Keratinocyte (primary cell): ENCODE data around the gene CWF19L1. TPM values are rescaled to one million over a fixed set of nuclear protein-coding genes. Genes with fewer than 3 reads are reported as not detected.

Experiments
- DNase-seq: peaks from one replicate; pipeline ENCODE4 v3.0.0-alpha.2; 2011; ENCODE audit warnings: low read depth, missing footprints, low spot score
- FAIRE-seq: peaks from 2 replicates; lab custom pipeline; 2011; peaks lifted over from hg19 to GRCh38; lab: Jason Lieb, UNC
- H2AFZ ChIP-seq: 2 replicates; pipeline ENCODE4 v1.6.0; 2012; ENCODE audit warnings: low read length, control low read depth, inconsistent platforms; ENCODE audit not compliant: control insufficient read depth
- H3K27ac ChIP-seq: 2 replicates; pipeline ENCODE4 v1.5.1; 2011; ENCODE audit warnings: low read length; ENCODE audit not compliant: control insufficient read depth, insufficient read depth
- H3K27me3 ChIP-seq: 3 replicates; pipeline ENCODE4 v1.6.0; 2011; ENCODE audit warnings: low read length; ENCODE audit not compliant: control insufficient read depth, insufficient read depth; ENCODE audit errors: extremely low read depth
- H3K36me3 ChIP-seq, 2 experiments: 2 replicates in 1 of 2; 3 replicates in 1 of 2; pipeline ENCODE4 v1.5.1; 2011; ENCODE audit warnings: low read length in 2 of 2, mild to moderate bottlenecking in 1 of 2; ENCODE audit not compliant: control insufficient read depth in 2 of 2, insufficient read depth in 2 of 2; ENCODE audit errors: extremely low read depth in 1 of 2
- H3K4me1 ChIP-seq: 3 replicates; pipeline ENCODE4 v1.5.1; 2011; ENCODE audit warnings: low read length; ENCODE audit not compliant: control insufficient read depth, insufficient read depth; ENCODE audit errors: extremely low read depth
- H3K4me2 ChIP-seq: 3 replicates; pipeline ENCODE4 v1.6.0; 2011; ENCODE audit warnings: low read depth, low read length; ENCODE audit not compliant: control insufficient read depth, insufficient read depth; ENCODE audit errors: extremely low read depth
- H3K4me3 ChIP-seq, 3 experiments: fragments of 200-600 bp in 1 of 3; sonication (generic) in 1 of 3; 2 replicates in 2 of 3; 3 replicates in 1 of 3; pipeline ENCODE4 v1.5.1; 2011 to 2016; ENCODE audit warnings: low read length in 3 of 3, mild to moderate bottlenecking in 3 of 3, control low read depth in 2 of 3, inconsistent platforms in 1 of 3, low read depth in 1 of 3, mixed read lengths in 1 of 3, mixed run types in 1 of 3, moderate library complexity in 1 of 3; ENCODE audit not compliant: control insufficient read depth in 2 of 3, insufficient read depth in 2 of 3; ENCODE audit errors: extremely low read depth in 1 of 3
- H3K79me2 ChIP-seq: 2 replicates; pipeline ENCODE4 v1.6.0; 2012; ENCODE audit warnings: low read length; ENCODE audit not compliant: control insufficient read depth, insufficient read depth
- H3K9ac ChIP-seq: 3 replicates; pipeline ENCODE4 v1.6.0; 2011; ENCODE audit warnings: low read length; ENCODE audit not compliant: control insufficient read depth, insufficient read depth; ENCODE audit errors: extremely low read depth
- H3K9me1 ChIP-seq: 3 replicates; pipeline ENCODE4 v1.6.0; 2011; ENCODE audit warnings: low read length; ENCODE audit not compliant: control insufficient read depth, insufficient read depth; ENCODE audit errors: extremely low read depth
- H3K9me3 ChIP-seq: 2 replicates; pipeline ENCODE4 v1.5.1; 2012; ENCODE audit warnings: low read depth, low read length; ENCODE audit not compliant: control insufficient read depth
- H4K20me1 ChIP-seq: 3 replicates; pipeline ENCODE4 v1.6.0; 2011; ENCODE audit warnings: low read length; ENCODE audit not compliant: control insufficient read depth, insufficient read depth; ENCODE audit errors: extremely low read depth
- EZH2 ChIP-seq: IDR thresholded peaks from one replicate; pipeline ENCODE4 v1.6.1; 2012; ENCODE audit warnings: inconsistent platforms, mild to moderate bottlenecking, low read length, moderate library complexity
- dilution Hi-C: fragments of 300-500 bp; cut with MboI; formaldehyde crosslinking; loops from one replicate; pipeline ENCODE4 v1.7.0; 2020; ENCODE audit warnings: low sequenced_read_pairs; ENCODE audit not compliant: extremely low pct_ligation_motif_present
- polyA plus RNA-seq, 5 experiments: library from polyadenylated mRNA; depleted of rRNA in 3 of 5; stranded (reverse) in 3 of 5; stranded (forward) in 1 of 5; unstranded in 1 of 5; fragments of >200 nt; gene quantifications; 1 replicate in 1 of 5; 2 replicates in 3 of 5; 3 replicates in 1 of 5; pipeline versions ENCODE4 v1.2.1 to v1.2.3, GENCODE V29; 2011 to 2012; ENCODE audit warnings: missing spikeins in 2 of 5, low read depth in 1 of 5, low replicate concordance in 1 of 5
- TF ChIP-seq, protein P1 (sequence below), 3 experiments: IDR thresholded peaks in 1 of 3; conservative IDR thresholded peaks in 1 of 3; optimal IDR thresholded peaks in 1 of 3; 2 replicates in 2 of 3; 3 replicates in 1 of 3; pipeline versions ENCODE3 to v1.5.1; 2011; ENCODE audit warnings: low read length in 3 of 3, mild to moderate bottlenecking in 3 of 3, moderate library complexity in 2 of 3, control low read depth in 1 of 3, inconsistent platforms in 1 of 3; ENCODE audit not compliant: insufficient read depth in 2 of 3; ENCODE audit errors: extremely low read depth in 1 of 3

CWF19L1 gene
- polyA plus RNA-seq, 1 donor (not counting 4 experiments of a cell fraction or from before 2014, with no cell fraction given): 20.2 TPM

DNA sequence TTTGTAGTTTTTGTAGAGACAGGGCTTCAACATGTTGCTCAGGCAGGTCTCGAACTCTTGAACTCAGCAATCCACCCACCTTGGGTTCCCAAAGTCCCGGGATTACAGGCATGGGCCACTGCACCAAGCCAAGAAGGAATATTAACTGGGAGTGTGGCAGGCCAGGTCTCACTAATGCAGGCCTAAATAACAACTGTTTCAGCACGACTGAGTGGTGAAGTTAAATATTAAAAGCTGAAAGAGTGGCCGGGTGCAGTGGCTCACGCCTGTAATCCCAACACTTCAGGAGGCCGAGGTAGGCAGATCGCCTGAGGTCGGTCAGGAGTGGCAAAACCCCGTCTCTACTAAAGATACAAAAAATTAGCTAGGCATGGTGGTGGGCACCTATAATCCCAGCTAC, 59.2 kb downstream of the CWF19L1 start:
- Histone ChIP-seq H3K36me3 (peaks cover 4 to 14% of the 10 kb centered on the region in 2 experiments), H3K4me2 (no peak overlapping the region), H3K27me3 (no peaks in the 10 kb centered on the region), H3K9me3 (no peaks in the 10 kb centered on the region), H3K79me2 (no peaks in the 10 kb centered on the region), H3K4me1 (no peaks in the 10 kb centered on the region), H4K20me1 (no peaks in the 10 kb centered on the region), H3K9me1 (no peaks in the 10 kb centered on the region), H2AFZ (no peak overlapping the region), H3K27ac (no peak overlapping the region), H3K9ac (no peak overlapping the region), H3K4me3 (no peak overlapping the region)
- dilution Hi-C loops: no loop called here
- FAIRE-seq (no peak), DNase-seq (no peak)
- TF ChIP-seq, protein P1, sequence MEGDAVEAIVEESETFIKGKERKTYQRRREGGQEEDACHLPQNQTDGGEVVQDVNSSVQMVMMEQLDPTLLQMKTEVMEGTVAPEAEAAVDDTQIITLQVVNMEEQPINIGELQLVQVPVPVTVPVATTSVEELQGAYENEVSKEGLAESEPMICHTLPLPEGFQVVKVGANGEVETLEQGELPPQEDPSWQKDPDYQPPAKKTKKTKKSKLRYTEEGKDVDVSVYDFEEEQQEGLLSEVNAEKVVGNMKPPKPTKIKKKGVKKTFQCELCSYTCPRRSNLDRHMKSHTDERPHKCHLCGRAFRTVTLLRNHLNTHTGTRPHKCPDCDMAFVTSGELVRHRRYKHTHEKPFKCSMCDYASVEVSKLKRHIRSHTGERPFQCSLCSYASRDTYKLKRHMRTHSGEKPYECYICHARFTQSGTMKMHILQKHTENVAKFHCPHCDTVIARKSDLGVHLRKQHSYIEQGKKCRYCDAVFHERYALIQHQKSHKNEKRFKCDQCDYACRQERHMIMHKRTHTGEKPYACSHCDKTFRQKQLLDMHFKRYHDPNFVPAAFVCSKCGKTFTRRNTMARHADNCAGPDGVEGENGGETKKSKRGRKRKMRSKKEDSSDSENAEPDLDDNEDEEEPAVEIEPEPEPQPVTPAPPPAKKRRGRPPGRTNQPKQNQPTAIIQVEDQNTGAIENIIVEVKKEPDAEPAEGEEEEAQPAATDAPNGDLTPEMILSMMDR (optimal IDR thresholded peaks at IDR 0.05 in 1 of 3, IDR thresholded peaks at IDR 0.05 in 1 of 3, conservative IDR thresholded peaks at IDR 0.05 in 1 of 3; ENCODE audit: extremely low read depth in 1 of 3, insufficient read depth in 2 of 3, low read length in 3 of 3): no peak
- TF ChIP-seq EZH2: no peak

- Histone ChIP-seq H3K79me2 (no peaks in the 10 kb centered on the region), H3K36me3 (peaks cover 9 to 14% of the 10 kb centered on the region in 2 experiments), H3K4me1 (no peaks in the 10 kb centered on the region), H3K9ac (no peak overlapping the region), H2AFZ (no peak overlapping the region), H3K9me1 (no peaks in the 10 kb centered on the region), H4K20me1 (no peaks in the 10 kb centered on the region), H3K27ac (no peak overlapping the region), H3K27me3 (no peaks in the 10 kb centered on the region), H3K9me3 (no peaks in the 10 kb centered on the region), H3K4me2 (no peak overlapping the region), H3K4me3 (no peak overlapping the region)
- no peak for DNase-seq
- TF ChIP-seq, protein P1 (optimal IDR thresholded peaks at IDR 0.05 in 1 of 3, IDR thresholded peaks at IDR 0.05 in 1 of 3, conservative IDR thresholded peaks at IDR 0.05 in 1 of 3; ENCODE audit: extremely low read depth in 1 of 3, insufficient read depth in 2 of 3, low read length in 3 of 3): no peak
- TF ChIP-seq EZH2: no peak
- dilution Hi-C loops: no loop called here
- no peak for FAIRE-seq
Observed at GRCh38 chr10:100204370-100204769, 63.1 kb downstream of the CWF19L1 start.
